HepG2 (cell line): ENCODE measurements around the gene RRP12. TPM values are rescaled to one million over a fixed set of nuclear protein-coding genes. Genes with fewer than 3 reads are reported as not detected.

Experiments
- ATAC-seq: fragments of 200-7000 bp; cut with Tn5 transposase; 3 replicates; pipeline ENCODE4 v1.9.1; 2020; ENCODE audit warnings: mild to moderate bottlenecking, moderate library complexity
- BruUV-seq: library from RNA; stranded (reverse); fragments of 400-500 nt; replicated peaks from 2 replicates; lab custom pipeline; 2021; lab: Mats Ljungman, UMichigan
- CTCF ChIA-PET: fragments of 300-600 bp; formaldehyde crosslinking; extraction: SDS; loops from one replicate; lab custom pipeline; 2021; ENCODE audit warnings: low total read pairs, inconsistent platforms, low intra/inter-chr PET ratio; lab: Yijun Ruan, JAX
- POLR2A ChIA-PET: fragments of 350-600 bp; sonication (Branson Sonifier 250); formaldehyde crosslinking; loops from one replicate; lab custom pipeline; 2020; ENCODE audit warnings: antibody characterized with exemption, inconsistent platforms; lab: Yijun Ruan, JAX
- DNase-seq: peaks from one replicate; pipeline ENCODE4 v3.0.0-alpha.2; 2015; ENCODE audit warnings: low spot score
- FAIRE-seq: peaks from 3 replicates; lab custom pipeline; 2011; peaks lifted over from hg19 to GRCh38; lab: Jason Lieb, UNC
- H2AFZ ChIP-seq: one replicate; pipeline ENCODE4 v1.6.1; 2011; ENCODE audit warnings: low read length, inconsistent platforms
- H3K27ac ChIP-seq: fragments of 300-600 bp; 3 replicates; pipeline ENCODE4 v1.8.0; 2011; ENCODE audit warnings: mixed run types, mild to moderate bottlenecking, mixed read lengths, low read length, inconsistent platforms; ENCODE audit not compliant: insufficient read depth; ENCODE audit errors: extremely low read length
- H3K27me3 ChIP-seq, 2 experiments: fragments of 200-600 bp in 1 of 2; 2 replicates in 1 of 2; 3 replicates in 1 of 2; pipeline versions ENCODE4 v1.6.0 to v1.8.0; 2011; ENCODE audit warnings: low read length in 2 of 2, mild to moderate bottlenecking in 2 of 2, moderate library complexity in 2 of 2, inconsistent platforms in 1 of 2; ENCODE audit not compliant: insufficient read depth in 2 of 2, control insufficient read depth in 1 of 2
- H3K36me3 ChIP-seq, 2 experiments: fragments of 200-600 bp in 1 of 2; replicated peaks in 1 of 2; 2 replicates in 1 of 2; 3 replicates in 1 of 2; pipeline versions ENCODE4 v1.5.1 to v1.8.0; 2011; ENCODE audit warnings: low read length in 2 of 2, inconsistent platforms in 1 of 2; ENCODE audit not compliant: insufficient read depth in 2 of 2, control insufficient read depth in 1 of 2
- H3K4me1 ChIP-seq: 2 replicates; pipeline ENCODE4 v1.5.1; 2012; ENCODE audit warnings: low read length, inconsistent platforms; ENCODE audit not compliant: insufficient read depth
- H3K4me2 ChIP-seq: 2 replicates; pipeline ENCODE4 v1.6.0; 2011; ENCODE audit warnings: low read depth, low read length, inconsistent platforms
- H3K4me3 ChIP-seq, 3 experiments: fragments of 200-600 bp in 1 of 3; sonication (generic), shearing (Covaris generic) in 1 of 3; replicated peaks in 1 of 3; 2 replicates each; pipeline ENCODE4 v1.5.1; 2011 to 2016; ENCODE audit warnings: low read length in 3 of 3, inconsistent platforms in 2 of 3, low read depth in 2 of 3, mild to moderate bottlenecking in 2 of 3, control low read depth in 1 of 3, mixed read lengths in 1 of 3; ENCODE audit not compliant: insufficient read depth in 1 of 3
- H3K79me2 ChIP-seq: one replicate; pipeline ENCODE4 v1.6.1; 2011; ENCODE audit warnings: low read length, inconsistent platforms; ENCODE audit not compliant: insufficient read depth
- H3K9ac ChIP-seq: 2 replicates; pipeline ENCODE4 v1.6.0; 2011; ENCODE audit warnings: mild to moderate bottlenecking, low read depth, low read length, inconsistent platforms; ENCODE audit not compliant: insufficient read depth
- H3K9me3 ChIP-seq: 2 replicates; pipeline ENCODE4 v1.5.1; 2012; ENCODE audit warnings: mild to moderate bottlenecking, low read length
- H4K20me1 ChIP-seq: 2 replicates; pipeline ENCODE4 v1.6.0; 2011; ENCODE audit warnings: inconsistent platforms, mild to moderate bottlenecking, low read length, moderate library complexity; ENCODE audit not compliant: insufficient read depth
- KAT2B ChIP-seq: fragments of 150-350 bp; IDR thresholded peaks from 2 replicates; pipeline ENCODE4 v1.6.1; 2014; ENCODE audit warnings: low read depth, low read length, borderline replicate concordance
- KAT8 ChIP-seq: IDR thresholded peaks from 2 replicates; pipeline ENCODE4 v1.6.1; 2016; ENCODE audit warnings: missing genetic modification reagents, missing compliant biosample characterization
- MAFK ChIP-seq, 2 experiments: IDR thresholded peaks in 1 of 2; conservative IDR thresholded peaks in 1 of 2; 2 replicates each; pipeline ENCODE4 v1.6.1; 2011; ENCODE audit warnings: improper control_type of control experiment in 2 of 2, low read length in 2 of 2
- PPARG ChIP-seq: conservative IDR thresholded peaks from 2 replicates; pipeline ENCODE4 v1.6.1; 2016; ENCODE audit warnings: missing biosample characterization, missing genetic modification reagents
- RFXAP ChIP-seq: sonication (generic); formaldehyde crosslinking; IDR thresholded peaks from 2 replicates; pipeline ENCODE4 v1.4.0; 2020; ENCODE audit warnings: missing genetic modification reagents, borderline replicate concordance
- RNF2 ChIP-seq: fragments of 450-650 bp; conservative IDR thresholded peaks from 2 replicates; pipeline ENCODE4 v1.6.1; 2016; ENCODE audit warnings: low read depth
- SMARCE1 ChIP-seq: fragments of 450-650 bp; IDR thresholded peaks from 2 replicates; pipeline ENCODE4 v1.6.1; 2017; ENCODE audit warnings: borderline replicate concordance
- TCF7L2 ChIP-seq: IDR thresholded peaks from 2 replicates; pipeline ENCODE4 v1.6.1; 2011; ENCODE audit warnings: mild to moderate bottlenecking, low read depth, low read length, moderate library complexity
- TP53 ChIP-seq: sonication (generic); formaldehyde crosslinking; conservative IDR thresholded peaks from 2 replicates; pipeline ENCODE4 v1.4.0; 2020; ENCODE audit warnings: missing genetic modification reagents
- ZNF121 ChIP-seq: sonication (generic); formaldehyde crosslinking; IDR thresholded peaks from 2 replicates; pipeline ENCODE4 v1.5.0; 2020; ENCODE audit warnings: mild to moderate bottlenecking, missing genetic modification reagents
- ZNF256 ChIP-seq: sonication (generic); formaldehyde crosslinking; conservative IDR thresholded peaks from 2 replicates; pipeline ENCODE4 v1.4.0; 2020; ENCODE audit warnings: missing genetic modification reagents
- ZNF430 ChIP-seq: sonication (generic); formaldehyde crosslinking; IDR thresholded peaks from 2 replicates; pipeline ENCODE4 v1.9.0; 2021; ENCODE audit warnings: mild to moderate bottlenecking, missing genetic modification reagents
- ZNF550 ChIP-seq: sonication (generic); formaldehyde crosslinking; IDR thresholded peaks from 2 replicates; pipeline ENCODE4 v1.4.0; 2020; ENCODE audit warnings: mild to moderate bottlenecking, missing genetic modification reagents, borderline replicate concordance
- ZNF639 ChIP-seq: conservative IDR thresholded peaks from 2 replicates; pipeline ENCODE4 v1.6.1; 2018; ENCODE audit warnings: missing genetic modification reagents
- ZSCAN21 ChIP-seq: sonication (generic); formaldehyde crosslinking; IDR thresholded peaks from 2 replicates; pipeline ENCODE4 v1.8.0; 2022; ENCODE audit warnings: mild to moderate bottlenecking, missing genetic modification reagents, moderate library complexity, borderline replicate concordance
- WGBS: methylation state at CpG from one replicate; pipeline ENCODE4 v1.1.6; 2017; ENCODE audit warnings: low lambda C conversion rate; 5-methylcytosine and 5-hydroxymethylcytosine counted together
- in situ Hi-C: cut with HindIII; loops from 2 replicates; pipeline ENCODE4 v1.10.0; 2017; ENCODE audit warnings: low pct_unique_long_range_greater_than_20kb; ENCODE audit not compliant: extremely low pct_ligation_motif_present
- intact Hi-C: fragments of 100-400 bp; cut with micrococcal nuclease; formaldehyde crosslinking; loops from one replicate; pipeline ENCODE4 v1.10.0; 2022; ENCODE audit not compliant: unreplicated experiment
- polyA plus RNA-seq, 8 experiments: library from polyadenylated mRNA; depleted of rRNA in 3 of 8; stranded (reverse) in 7 of 8; unstranded in 1 of 8; fragments of >200 nt; fragmentation: Illumina TruSeq in 4 of 8; extraction: Trizol in 4 of 8; gene quantifications; 2 replicates each; pipeline versions ENCODE4 v1.2.1 to v1.2.3, GENCODE V29; 2011 to 2016; ENCODE audit warnings: low read depth in 4 of 8, missing spikeins in 1 of 8, mixed read lengths in 1 of 8; ENCODE audit not compliant: insufficient read depth in 1 of 8
- total RNA-seq, 5 experiments: library from RNA; depleted of rRNA; stranded (reverse); fragments of >200 nt; fragmentation: Illumina TruSeq; extraction: Trizol; gene quantifications; 2 replicates each; pipeline ENCODE4 v1.2.3, GENCODE V29; 2016; ENCODE audit warnings: low read depth in 1 of 5
- TF ChIP-seq, protein P1 (sequence below): IDR thresholded peaks from 2 replicates; pipeline ENCODE4 v1.6.1; 2016
- TF ChIP-seq, protein P2 (sequence below): sonication (generic); formaldehyde crosslinking; IDR thresholded peaks from 2 replicates; pipeline ENCODE4 v1.4.0; 2020; ENCODE audit warnings: missing genetic modification reagents

RRP12 gene
- total and polyA plus RNA-seq, 2 of the 13 experiments (the other 11 are each of a cell fraction or from before 2014, with no cell fraction given): 13.2 to 39.4 TPM

- Histone ChIP-seq H3K9ac (no peak overlapping the region), H3K79me2 (no peaks in the 10 kb centered on the region), H3K4me3 (no peak overlapping the region), H3K27ac (no peak overlapping the region), H2AFZ (no peak overlapping the region), H3K36me3 (peaks cover 27 to 59% of the 10 kb centered on the region in 2 experiments; a peak in 4 of 5 replicates), H3K9me3 (no peaks in the 10 kb centered on the region), H3K27me3 (no peaks in the 10 kb centered on the region), H4K20me1 (no peaks in the 10 kb centered on the region), H3K4me1 (no peaks in the 10 kb centered on the region), H3K4me2 (no peak overlapping the region)
- DNase-seq: no peak
- ATAC-seq: no peak; the same call in 2 of the 3 replicates
- BruUV-seq: no TSS peak
- POLR2A ChIA-PET: interaction anchor here (1.3 kb wide), 1 partner anchor 10 kb away, joined by 3 read pairs; no protein-coding TSS in a partner anchor
- no peak for FAIRE-seq
- in situ Hi-C loops: no loop called here
- no peak for TF ChIP-seq TCF7L2
- TF ChIP-seq ZNF639 (CRISPR knock-in tag): no peak
- TF ChIP-seq ZNF550 (CRISPR knock-in tag): no peak
- TF ChIP-seq SMARCE1: no peak
- no peak for TF ChIP-seq ZNF121 (CRISPR knock-in tag)
- intact Hi-C loops: no loop called here
- CTCF ChIA-PET: no interaction called here
- 93% methylated on average over 4 of the region's 5 CpGs for WGBS
Measured at GRCh38 chr10:97390091-97390490, 11.0 kb downstream of the RRP12 start.

GRCh38 chr10:97388152-97388551 is 13.0 kb downstream of the RRP12 start:
- no peak overlapping the region for H3K27ac ChIP-seq
- ChIA-PET POLR2A (interaction anchor here (2.0 kb wide), 1 partner anchor 12 kb away, joined by 8 read pairs; the partner anchor contains the start of gene RRP12), CTCF (no interaction called here)
- no peaks in the 10 kb centered on the region for H3K27me3 ChIP-seq
- no peaks in the 10 kb centered on the region for H3K79me2 ChIP-seq
- FAIRE-seq (no peak), ATAC-seq (no peak), DNase-seq (no peak)
- no peak overlapping the region for H3K9ac ChIP-seq
- WGBS: 81% methylated on average over 3 of the region's 5 CpGs
- in situ Hi-C loops: no loop called here
- H4K20me1 ChIP-seq: no peaks in the 10 kb centered on the region
- no TSS peak for BruUV-seq
- no peak overlapping the region for H2AFZ ChIP-seq
- intact Hi-C loops: no loop called here
- peaks cover 21 to 57% of the 10 kb centered on the region in 2 experiments; a peak in 4 of 5 replicates for H3K36me3 ChIP-seq
- no peaks in the 10 kb centered on the region for H3K4me1 ChIP-seq
- no peak overlapping the region for H3K4me3 ChIP-seq
- no peak overlapping the region for H3K4me2 ChIP-seq
- H3K9me3 ChIP-seq: no peaks in the 10 kb centered on the region
- TF ChIP-seq KAT2B (no peak), MAFK (conservative IDR thresholded peaks at IDR 0.05 in 1 of 2, IDR thresholded peaks at IDR 0.05 in 1 of 2; ENCODE audit: low read length in 2 of 2) (no peak), KAT8 (no peak), PPARG (CRISPR knock-in tag) (no peak), RNF2 (no peak), TP53 (CRISPR knock-in tag) (no peak), ZSCAN21 (no peak), ZNF430 (CRISPR knock-in tag) (no peak), ZNF256 (CRISPR knock-in tag) (no peak), RFXAP (CRISPR knock-in tag) (no peak)
- TF ChIP-seq, protein P1, sequence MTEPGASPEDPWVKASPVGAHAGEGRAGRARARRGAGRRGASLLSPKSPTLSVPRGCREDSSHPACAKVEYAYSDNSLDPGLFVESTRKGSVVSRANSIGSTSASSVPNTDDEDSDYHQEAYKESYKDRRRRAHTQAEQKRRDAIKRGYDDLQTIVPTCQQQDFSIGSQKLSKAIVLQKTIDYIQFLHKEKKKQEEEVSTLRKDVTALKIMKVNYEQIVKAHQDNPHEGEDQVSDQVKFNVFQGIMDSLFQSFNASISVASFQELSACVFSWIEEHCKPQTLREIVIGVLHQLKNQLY: no peak
- TF ChIP-seq, protein P2, sequence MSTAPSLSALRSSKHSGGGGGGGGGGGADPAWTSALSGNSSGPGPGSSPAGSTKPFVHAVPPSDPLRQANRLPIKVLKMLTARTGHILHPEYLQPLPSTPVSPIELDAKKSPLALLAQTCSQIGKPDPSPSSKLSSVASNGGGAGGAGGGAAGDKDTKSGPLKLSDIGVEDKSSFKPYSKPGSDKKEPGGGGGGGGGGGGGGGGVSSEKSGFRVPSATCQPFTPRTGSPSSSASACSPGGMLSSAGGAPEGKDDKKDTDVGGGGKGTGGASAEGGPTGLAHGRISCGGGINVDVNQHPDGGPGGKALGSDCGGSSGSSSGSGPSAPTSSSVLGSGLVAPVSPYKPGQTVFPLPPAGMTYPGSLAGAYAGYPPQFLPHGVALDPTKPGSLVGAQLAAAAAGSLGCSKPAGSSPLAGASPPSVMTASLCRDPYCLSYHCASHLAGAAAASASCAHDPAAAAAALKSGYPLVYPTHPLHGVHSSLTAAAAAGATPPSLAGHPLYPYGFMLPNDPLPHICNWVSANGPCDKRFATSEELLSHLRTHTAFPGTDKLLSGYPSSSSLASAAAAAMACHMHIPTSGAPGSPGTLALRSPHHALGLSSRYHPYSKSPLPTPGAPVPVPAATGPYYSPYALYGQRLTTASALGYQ: no peak
